ENCODE data around the gene NEDD4L. TPM values are rescaled to one million over a fixed set of nuclear protein-coding genes. Genes with fewer than 3 reads are reported as not detected.

Gene NEDD4L
- total and polyA plus RNA-seq, 8 donors: 45.0 to 113 (median 66.4) TPM

DNA sequence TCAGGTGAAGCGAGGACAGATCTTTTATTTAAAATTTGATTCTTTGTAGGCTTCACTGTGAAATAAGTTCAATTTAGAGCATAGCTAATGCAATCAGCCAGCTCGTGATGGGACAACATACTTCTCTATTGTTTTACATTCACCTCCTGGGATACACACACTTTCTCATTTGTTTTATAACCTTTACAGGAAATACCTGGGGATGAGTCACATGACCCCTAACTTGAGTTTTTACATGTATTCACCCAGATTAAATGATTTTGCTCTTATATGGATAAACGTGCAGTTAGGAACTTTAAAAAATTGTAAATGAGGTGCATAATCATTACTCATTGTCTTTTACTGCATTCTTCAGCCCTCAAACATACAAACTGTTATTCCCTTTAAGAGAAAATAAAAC, 152.1 kb downstream of the NEDD4L start:
- Histone ChIP-seq H3K9me3 (no peaks in the 10 kb centered on the region), H3K27ac (no peak overlapping the region), H3K36me3 (no peaks in the 10 kb centered on the region), H3K4me3 (peak overlapping the region in 1 of 4 donors; percentile 34), H3K4me1 (peaks cover 6 to 20% (median 13%) of the 10 kb centered on the region in 3 donors), H3K27me3 (no peaks in the 10 kb centered on the region)
- ATAC-seq: no peak
- FAIRE-seq: no peak
- intact Hi-C loops (cut with DNase I): no loop called here
- TF ChIP-seq, protein P1, sequence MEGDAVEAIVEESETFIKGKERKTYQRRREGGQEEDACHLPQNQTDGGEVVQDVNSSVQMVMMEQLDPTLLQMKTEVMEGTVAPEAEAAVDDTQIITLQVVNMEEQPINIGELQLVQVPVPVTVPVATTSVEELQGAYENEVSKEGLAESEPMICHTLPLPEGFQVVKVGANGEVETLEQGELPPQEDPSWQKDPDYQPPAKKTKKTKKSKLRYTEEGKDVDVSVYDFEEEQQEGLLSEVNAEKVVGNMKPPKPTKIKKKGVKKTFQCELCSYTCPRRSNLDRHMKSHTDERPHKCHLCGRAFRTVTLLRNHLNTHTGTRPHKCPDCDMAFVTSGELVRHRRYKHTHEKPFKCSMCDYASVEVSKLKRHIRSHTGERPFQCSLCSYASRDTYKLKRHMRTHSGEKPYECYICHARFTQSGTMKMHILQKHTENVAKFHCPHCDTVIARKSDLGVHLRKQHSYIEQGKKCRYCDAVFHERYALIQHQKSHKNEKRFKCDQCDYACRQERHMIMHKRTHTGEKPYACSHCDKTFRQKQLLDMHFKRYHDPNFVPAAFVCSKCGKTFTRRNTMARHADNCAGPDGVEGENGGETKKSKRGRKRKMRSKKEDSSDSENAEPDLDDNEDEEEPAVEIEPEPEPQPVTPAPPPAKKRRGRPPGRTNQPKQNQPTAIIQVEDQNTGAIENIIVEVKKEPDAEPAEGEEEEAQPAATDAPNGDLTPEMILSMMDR (IDR thresholded peaks at IDR 0.05): no peak
- DNase-seq: no peak
- 57 to 59% methylated on average over 3 of the region's 3 CpGs for WGBS, 2 donors

DNA sequence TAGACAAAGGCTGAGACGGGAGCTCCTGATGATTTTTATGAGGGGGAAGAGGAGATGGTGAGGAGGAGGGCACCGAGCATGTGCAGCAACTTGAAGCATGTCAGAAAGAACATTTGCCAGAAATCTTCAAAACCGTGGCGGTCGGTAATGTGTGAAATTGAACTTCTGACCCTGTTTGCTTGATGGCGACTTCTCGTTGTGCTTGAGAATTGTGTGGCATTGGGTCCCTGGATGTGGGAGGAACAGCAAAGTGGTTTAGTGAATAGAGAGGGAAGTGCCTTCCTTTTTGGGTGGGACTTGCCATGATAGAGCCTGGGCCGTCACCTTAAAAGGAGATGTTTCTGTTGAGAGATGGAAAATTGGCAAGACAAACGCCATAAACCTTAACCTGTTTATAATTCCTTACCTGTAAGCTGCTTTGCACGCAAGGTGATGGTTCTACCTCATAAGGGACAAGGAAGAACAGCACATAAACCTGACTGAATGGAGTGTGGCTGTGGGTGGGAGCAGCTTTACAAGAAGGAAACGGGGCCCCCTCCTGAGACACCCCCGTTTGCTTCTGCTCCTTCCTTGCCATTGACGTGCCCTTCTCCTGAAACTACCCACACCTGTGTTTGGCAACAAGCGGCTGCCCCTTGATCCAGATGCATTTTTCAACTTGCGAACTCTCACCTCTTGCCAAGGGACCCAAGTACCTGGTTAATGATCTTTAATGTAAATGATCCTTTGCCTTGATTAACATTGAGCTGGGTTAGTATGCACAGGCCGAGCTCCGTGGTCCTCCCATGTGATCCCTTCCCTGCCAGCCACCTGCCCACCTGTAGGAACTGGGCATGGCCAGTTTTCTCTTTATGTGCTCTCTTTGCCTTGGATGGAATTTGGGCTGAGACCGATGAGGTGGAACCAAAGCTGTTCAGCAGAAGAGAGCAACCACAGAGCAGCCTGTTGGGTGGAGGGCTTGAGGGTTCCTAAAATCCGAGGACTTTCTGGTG, 153.2 kb downstream of the NEDD4L start:
- FAIRE-seq (no peak), DNase-seq (no peak)

DNA sequence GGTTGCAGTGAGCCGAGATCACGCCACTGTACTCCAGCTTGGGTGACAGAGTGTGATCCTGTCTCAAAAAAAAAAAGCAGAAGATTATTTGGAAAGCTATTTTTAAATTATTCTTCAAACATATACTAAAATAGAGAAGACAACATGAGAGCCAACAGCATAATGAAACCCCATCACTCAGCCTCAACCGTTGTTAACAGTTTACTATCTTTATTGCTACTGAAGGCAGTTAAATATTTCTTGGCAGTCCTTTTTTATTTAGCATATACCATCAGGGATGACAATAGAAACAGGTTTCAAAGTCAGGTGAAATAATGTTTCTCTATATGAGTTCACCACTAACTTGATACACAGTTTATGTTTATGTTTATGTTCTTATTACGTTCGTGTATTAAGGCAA, 157.2 kb downstream of the NEDD4L start:
- DNase-seq: no peak
- no peaks in the 10 kb centered on the region for H3K36me3 ChIP-seq
- peaks cover 7 to 10% (median 10%) of the 10 kb centered on the region in 3 donors for H3K4me1 ChIP-seq
- intact Hi-C loops (cut with DNase I): no loop called here
- TF ChIP-seq, protein P1 (IDR thresholded peaks at IDR 0.05): no peak
- ATAC-seq: no peak
- no peak for FAIRE-seq
- WGBS, 2 donors: 84 to 88% methylated on average over 5 of the region's 5 CpGs
- H3K4me3 ChIP-seq: no peak overlapping the region
- H3K27me3 ChIP-seq: no peaks in the 10 kb centered on the region
- H3K27ac ChIP-seq: no peak overlapping the region
- no peaks in the 10 kb centered on the region for H3K9me3 ChIP-seq

More for the DNA sequence above, 153.2 kb downstream of the NEDD4L start:
- Histone ChIP-seq H3K27me3 (no peaks in the 10 kb centered on the region), H3K4me3 (no peak overlapping the region), H3K36me3 (no peaks in the 10 kb centered on the region), H3K27ac (no peak overlapping the region), H3K9me3 (no peaks in the 10 kb centered on the region), H3K4me1 (peaks cover 6 to 20% (median 13%) of the 10 kb centered on the region in 3 donors)
- WGBS, 2 donors: 63 to 66% methylated on average over 19 of the region's 19 CpGs
- no peak for ATAC-seq
- TF ChIP-seq, protein P1 (IDR thresholded peaks at IDR 0.05): no peak
- intact Hi-C loops (cut with DNase I): no loop called here

DNA sequence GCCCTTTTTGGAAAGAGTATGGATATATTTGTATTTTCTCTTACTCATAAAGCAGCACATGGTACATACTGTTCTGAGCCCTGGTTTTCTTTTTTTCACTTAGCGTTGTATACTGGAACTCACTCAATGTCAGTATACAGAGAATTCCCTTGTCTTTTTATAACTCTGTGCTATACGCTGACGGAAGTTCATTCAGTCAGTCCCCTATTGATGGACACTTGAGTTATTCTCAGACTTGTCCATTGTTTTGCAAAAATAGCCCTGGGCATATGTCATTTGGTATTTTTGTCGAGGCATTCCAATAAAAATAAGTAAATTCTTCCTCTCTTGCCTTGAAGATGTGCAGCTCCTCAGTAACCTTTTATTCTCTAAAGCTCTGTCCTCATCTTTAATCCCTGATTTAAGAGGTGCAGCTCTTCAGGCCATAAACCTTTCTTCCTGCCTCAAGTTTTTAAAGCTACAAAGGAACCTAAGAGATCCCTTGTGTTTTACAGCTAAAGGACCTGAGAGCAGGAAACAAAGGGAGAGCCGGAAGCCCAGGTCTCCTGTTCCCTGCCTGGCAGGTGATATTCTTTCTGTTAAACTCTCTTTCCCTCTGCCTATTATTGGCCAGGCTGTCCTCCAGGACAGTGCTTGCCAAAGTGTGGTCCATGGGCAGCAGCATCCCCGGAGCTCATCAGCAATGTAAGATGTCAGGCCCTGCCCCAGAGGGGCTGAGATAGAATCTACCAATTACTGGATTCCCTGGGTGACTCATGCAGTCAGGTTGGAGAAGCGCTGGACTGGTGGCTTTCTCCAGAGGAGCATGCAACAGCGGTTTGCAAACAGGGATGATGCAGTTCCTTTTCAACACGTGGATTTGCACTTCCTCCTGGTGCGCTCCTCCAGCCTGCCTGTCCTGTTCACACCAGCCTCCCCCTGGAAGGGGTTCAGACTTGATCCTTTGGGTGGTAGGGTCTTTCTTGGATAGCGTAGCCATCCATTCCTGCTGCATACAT, 158.0 kb downstream of the NEDD4L start:
- DNase-seq: no peak

More for the DNA sequence above, 158.0 kb downstream of the NEDD4L start:
- ATAC-seq (peak in 3 of 4 donors; percentile 24 to 49 (median 39)), FAIRE-seq (no peak)
- TF ChIP-seq, protein P1 (IDR thresholded peaks at IDR 0.05): no peak
- no peak overlapping the region for H3K27ac ChIP-seq
- H3K27me3 ChIP-seq: no peaks in the 10 kb centered on the region
- H3K4me3 ChIP-seq: no peak overlapping the region
- intact Hi-C loops (cut with DNase I): no loop called here
- 84 to 89% methylated on average over 11 of the region's 11 CpGs for WGBS, 2 donors
- H3K9me3 ChIP-seq: no peaks in the 10 kb centered on the region
- H3K36me3 ChIP-seq: no peaks in the 10 kb centered on the region
- peaks cover 7 to 10% (median 10%) of the 10 kb centered on the region in 3 donors for H3K4me1 ChIP-seq

Measured in pancreas (tissue), 10 donors.